ENCODE measurements around the gene TAS2R60.

GRCh38 chr7:143436325-143436946 lies 6.8 kb upstream of the TAS2R60 start:
- TF ChIP-seq, protein P1, sequence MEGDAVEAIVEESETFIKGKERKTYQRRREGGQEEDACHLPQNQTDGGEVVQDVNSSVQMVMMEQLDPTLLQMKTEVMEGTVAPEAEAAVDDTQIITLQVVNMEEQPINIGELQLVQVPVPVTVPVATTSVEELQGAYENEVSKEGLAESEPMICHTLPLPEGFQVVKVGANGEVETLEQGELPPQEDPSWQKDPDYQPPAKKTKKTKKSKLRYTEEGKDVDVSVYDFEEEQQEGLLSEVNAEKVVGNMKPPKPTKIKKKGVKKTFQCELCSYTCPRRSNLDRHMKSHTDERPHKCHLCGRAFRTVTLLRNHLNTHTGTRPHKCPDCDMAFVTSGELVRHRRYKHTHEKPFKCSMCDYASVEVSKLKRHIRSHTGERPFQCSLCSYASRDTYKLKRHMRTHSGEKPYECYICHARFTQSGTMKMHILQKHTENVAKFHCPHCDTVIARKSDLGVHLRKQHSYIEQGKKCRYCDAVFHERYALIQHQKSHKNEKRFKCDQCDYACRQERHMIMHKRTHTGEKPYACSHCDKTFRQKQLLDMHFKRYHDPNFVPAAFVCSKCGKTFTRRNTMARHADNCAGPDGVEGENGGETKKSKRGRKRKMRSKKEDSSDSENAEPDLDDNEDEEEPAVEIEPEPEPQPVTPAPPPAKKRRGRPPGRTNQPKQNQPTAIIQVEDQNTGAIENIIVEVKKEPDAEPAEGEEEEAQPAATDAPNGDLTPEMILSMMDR (conservative IDR thresholded peaks at IDR 0.05), result no peak
- no peak for TF ChIP-seq EZH2 (IDR thresholded peaks at IDR 0.05; ENCODE audit: low read depth)

All from PC-9 (cell line).